PC-3 (cell line): ENCODE data around the gene SAMD13. TPM values are rescaled to one million over a fixed set of nuclear protein-coding genes. Genes with fewer than 3 reads are reported as not detected.

ENCODE experiments used
- ATAC-seq: fragments of 200-7000 bp; cut with Tn5 transposase; 2 replicates; pipeline ENCODE4 v1.9.1; 2020; ENCODE audit warnings: mild to moderate bottlenecking, moderate library complexity
- BruUV-seq: library from RNA; stranded (reverse); fragments of 400-500 nt; replicated peaks from 2 replicates; lab custom pipeline; 2021; lab: Mats Ljungman, UMichigan
- CTCF ChIA-PET: fragments of 300-600 bp; sonication (Branson Sonifier 250); formaldehyde crosslinking; loops from one replicate; lab custom pipeline; 2022; ENCODE audit warnings: antibody characterized with exemption; lab: Charles Lee
- POLR2A ChIA-PET: fragments of 300-600 bp; sonication (Branson Sonifier 250); formaldehyde crosslinking; loops from one replicate; lab custom pipeline; 2022; ENCODE audit warnings: antibody characterized with exemption; ENCODE audit not compliant: unreplicated experiment; lab: Charles Lee
- DNase-seq: peaks from one replicate; pipeline ENCODE4 v3.0.0-alpha.2; 2015
- H2AFZ ChIP-seq: fragments of 300-600 bp; sonication (generic); 2 replicates; pipeline ENCODE4 v1.6.0; 2016; ENCODE audit warnings: antibody characterized with exemption, low read length
- H3F3A ChIP-seq: fragments of 300-600 bp; sonication (generic); one replicate; pipeline ENCODE4 v1.6.0; 2017; ENCODE audit warnings: antibody characterized with exemption, low read length, control low read depth, mild to moderate bottlenecking; ENCODE audit not compliant: unreplicated experiment
- H3K27ac ChIP-seq: fragments of 300-600 bp; sonication (generic); 2 replicates; pipeline ENCODE4 v1.5.1; 2016; ENCODE audit warnings: mild to moderate bottlenecking, low read length
- H3K27me3 ChIP-seq: fragments of 300-600 bp; sonication (generic); 2 replicates; pipeline ENCODE4 v1.6.1; 2016; ENCODE audit warnings: low read length, mixed read lengths
- H3K36me3 ChIP-seq: fragments of 300-600 bp; sonication (generic); 2 replicates; pipeline ENCODE4 v1.6.1; 2016; ENCODE audit warnings: low read depth, mixed run types, low read length, mixed read lengths
- H3K4me1 ChIP-seq: fragments of 300-600 bp; sonication (generic); 2 replicates; pipeline ENCODE4 v1.5.1; 2016; ENCODE audit warnings: low read length; ENCODE audit not compliant: insufficient read depth
- H3K4me2 ChIP-seq: fragments of 300-600 bp; sonication (generic); 2 replicates; pipeline ENCODE4 v1.6.0; 2016; ENCODE audit warnings: low read length
- H3K4me3 ChIP-seq: fragments of 300-600 bp; sonication (generic); 2 replicates; pipeline ENCODE4 v1.5.1; 2016; ENCODE audit warnings: mild to moderate bottlenecking, low read length, mixed read lengths
- H3K79me2 ChIP-seq: fragments of 300-600 bp; sonication (generic); 2 replicates; pipeline ENCODE4 v1.6.1; 2017; ENCODE audit warnings: low read length, mixed read lengths
- H3K9ac ChIP-seq: fragments of 300-600 bp; sonication (generic); 2 replicates; pipeline ENCODE4 v1.6.0; 2016; ENCODE audit warnings: mild to moderate bottlenecking, low read length
- H3K9me2 ChIP-seq: fragments of 300-600 bp; sonication (generic); replicated peaks from 2 replicates; pipeline ENCODE4 v1.6.1; 2016; ENCODE audit warnings: mixed run types, low read length, mixed read lengths
- H3K9me3 ChIP-seq: fragments of 300-600 bp; sonication (generic); 2 replicates; pipeline ENCODE4 v1.6.1; 2016; ENCODE audit warnings: low read length, mixed read lengths
- H4K20me1 ChIP-seq: fragments of 300-600 bp; sonication (generic); 2 replicates; pipeline ENCODE4 v1.6.1; 2016; ENCODE audit warnings: low read length, mixed read lengths
- EZH2 ChIP-seq: fragments of 300-600 bp; sonication (generic); IDR thresholded peaks from one replicate; pipeline ENCODE4 v1.6.1; 2017; ENCODE audit warnings: antibody characterized with exemption, mild to moderate bottlenecking, low read length; ENCODE audit not compliant: unreplicated experiment
- EZH2phosphoT487 ChIP-seq: fragments of 300-600 bp; sonication (generic); IDR thresholded peaks from 2 replicates; pipeline ENCODE4 v1.6.1; 2018; ENCODE audit warnings: mild to moderate bottlenecking, antibody characterized with exemption, low read length, borderline replicate concordance
- intact Hi-C: fragments of 100-400 bp; cut with micrococcal nuclease; formaldehyde crosslinking; loops from 2 replicates; pipeline ENCODE4 v1.9.0; 2023
- total RNA-seq: library from RNA; depleted of rRNA; stranded (reverse); fragments of >200 nt; gene quantifications from 2 replicates; pipeline ENCODE4 v1.2.3, GENCODE V29; 2014
- TF ChIP-seq, protein P1 (sequence below): fragments of 300-600 bp; sonication (generic); conservative IDR thresholded peaks from 2 replicates; pipeline ENCODE4 v1.5.1; 2017; ENCODE audit warnings: antibody characterized with exemption, low read depth, mild to moderate bottlenecking, low read length

The SAMD13 gene
- total RNA-seq, 1 experiment from 2014 or later = 1.1 TPM

DNA sequence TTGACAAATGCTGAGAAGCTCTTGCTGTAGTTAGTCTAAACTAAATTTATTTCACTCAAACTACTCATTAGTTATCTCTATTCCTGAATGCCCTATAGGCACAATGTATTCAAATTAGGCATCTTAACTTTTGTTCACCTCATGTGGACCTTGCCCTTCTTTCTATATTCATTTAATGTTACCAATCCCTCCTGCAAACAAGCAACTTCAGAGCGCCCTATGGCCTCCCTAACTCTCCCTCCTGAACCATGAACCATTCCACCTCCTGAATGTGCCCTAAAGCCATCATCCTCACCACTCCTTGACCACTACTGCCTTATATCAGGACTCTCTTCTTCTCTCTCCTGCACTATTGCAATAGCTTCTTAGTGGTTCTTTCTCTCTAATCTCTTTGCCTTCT lies 34.8 kb upstream of the SAMD13 start:
- intact Hi-C loops = no loop called here
- H3K27me3 ChIP-seq = no peaks in the 10 kb centered on the region
- no peak for TF ChIP-seq EZH2
- TF ChIP-seq EZH2phosphoT487 = no peak
- TF ChIP-seq, protein P1, sequence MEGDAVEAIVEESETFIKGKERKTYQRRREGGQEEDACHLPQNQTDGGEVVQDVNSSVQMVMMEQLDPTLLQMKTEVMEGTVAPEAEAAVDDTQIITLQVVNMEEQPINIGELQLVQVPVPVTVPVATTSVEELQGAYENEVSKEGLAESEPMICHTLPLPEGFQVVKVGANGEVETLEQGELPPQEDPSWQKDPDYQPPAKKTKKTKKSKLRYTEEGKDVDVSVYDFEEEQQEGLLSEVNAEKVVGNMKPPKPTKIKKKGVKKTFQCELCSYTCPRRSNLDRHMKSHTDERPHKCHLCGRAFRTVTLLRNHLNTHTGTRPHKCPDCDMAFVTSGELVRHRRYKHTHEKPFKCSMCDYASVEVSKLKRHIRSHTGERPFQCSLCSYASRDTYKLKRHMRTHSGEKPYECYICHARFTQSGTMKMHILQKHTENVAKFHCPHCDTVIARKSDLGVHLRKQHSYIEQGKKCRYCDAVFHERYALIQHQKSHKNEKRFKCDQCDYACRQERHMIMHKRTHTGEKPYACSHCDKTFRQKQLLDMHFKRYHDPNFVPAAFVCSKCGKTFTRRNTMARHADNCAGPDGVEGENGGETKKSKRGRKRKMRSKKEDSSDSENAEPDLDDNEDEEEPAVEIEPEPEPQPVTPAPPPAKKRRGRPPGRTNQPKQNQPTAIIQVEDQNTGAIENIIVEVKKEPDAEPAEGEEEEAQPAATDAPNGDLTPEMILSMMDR = no peak
- no peaks in the 10 kb centered on the region for H3K79me2 ChIP-seq
- H3K27ac ChIP-seq = no peak overlapping the region
- POLR2A ChIA-PET = no interaction called here
- no peaks in the 10 kb centered on the region for H3K9me3 ChIP-seq
- ATAC-seq (no peak), DNase-seq (no peak)
- H3K9me2 ChIP-seq = no peaks in the 10 kb centered on the region
- no peaks in the 10 kb centered on the region for H3F3A ChIP-seq
- H2AFZ ChIP-seq = no peak overlapping the region
- no peaks in the 10 kb centered on the region for H4K20me1 ChIP-seq
- H3K4me1 ChIP-seq = peaks cover 9% of the 10 kb centered on the region
- H3K9ac ChIP-seq = no peak overlapping the region
- no peak overlapping the region for H3K4me3 ChIP-seq
- no peak overlapping the region for H3K4me2 ChIP-seq
- no TSS peak for BruUV-seq
- CTCF ChIA-PET = no interaction called here
- no peaks in the 10 kb centered on the region for H3K36me3 ChIP-seq

DNA sequence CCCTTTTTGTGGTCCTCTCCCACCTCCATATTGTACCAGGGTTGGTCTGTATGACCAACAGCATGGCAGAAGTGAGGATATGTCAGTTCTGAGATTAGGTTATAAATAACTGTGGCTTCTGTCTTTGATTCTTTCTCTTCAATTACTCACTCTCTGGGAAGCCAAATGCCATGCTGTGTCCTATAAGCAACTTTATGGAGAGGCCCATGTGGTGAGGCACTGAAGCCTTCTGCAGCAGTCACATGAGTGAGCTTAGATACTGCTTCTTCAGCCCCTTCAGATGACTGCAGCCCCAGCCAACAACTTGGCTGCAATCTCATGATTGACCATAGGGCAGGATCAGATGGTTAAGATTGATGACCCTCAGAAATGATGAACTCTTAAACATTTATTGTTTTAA lies 34.0 kb upstream of the SAMD13 start:
- Histone ChIP-seq H3K27me3 (no peaks in the 10 kb centered on the region), H3K9me2 (no peaks in the 10 kb centered on the region), H3K4me2 (no peak overlapping the region), H3K9ac (no peak overlapping the region), H3F3A (no peaks in the 10 kb centered on the region), H4K20me1 (no peaks in the 10 kb centered on the region), H2AFZ (no peak overlapping the region), H3K79me2 (no peaks in the 10 kb centered on the region), H3K27ac (no peak overlapping the region), H3K9me3 (no peaks in the 10 kb centered on the region), H3K4me1 (peaks cover 17% of the 10 kb centered on the region), H3K36me3 (no peaks in the 10 kb centered on the region), H3K4me3 (no peak overlapping the region)
- ChIA-PET CTCF (no interaction called here), POLR2A (no interaction called here)
- BruUV-seq = no TSS peak
- DNase-seq (no peak), ATAC-seq (no peak)
- TF ChIP-seq EZH2 (no peak), EZH2phosphoT487 (no peak)
- TF ChIP-seq, protein P1 = no peak
- intact Hi-C loops = no loop called here

DNA sequence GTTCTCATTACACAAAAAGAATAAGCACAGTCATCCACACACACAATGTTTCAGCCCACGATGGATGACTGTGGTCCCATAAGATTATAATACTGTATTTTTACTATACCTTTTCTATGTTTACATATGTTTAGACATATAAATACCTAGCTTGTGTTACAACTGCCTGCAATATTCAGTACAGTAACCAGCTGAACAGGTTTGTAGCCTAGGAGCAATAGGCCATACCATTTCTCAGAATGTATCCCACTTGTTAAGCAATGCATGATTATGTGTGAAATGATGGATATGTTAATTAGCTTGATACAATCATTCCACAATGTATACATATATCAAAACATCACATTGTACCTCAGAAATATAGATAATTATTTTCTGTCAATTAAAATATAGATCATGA lies 33.2 kb upstream of the SAMD13 start:
- Histone ChIP-seq H4K20me1 (no peaks in the 10 kb centered on the region), H3K9me2 (no peaks in the 10 kb centered on the region), H3K9me3 (no peaks in the 10 kb centered on the region), H3K9ac (no peak overlapping the region), H3K4me3 (no peak overlapping the region), H2AFZ (no peak overlapping the region), H3K79me2 (no peaks in the 10 kb centered on the region), H3K4me2 (no peak overlapping the region), H3K27me3 (no peaks in the 10 kb centered on the region), H3K36me3 (no peaks in the 10 kb centered on the region), H3K27ac (no peak overlapping the region), H3K4me1 (peaks cover 23% of the 10 kb centered on the region), H3F3A (no peaks in the 10 kb centered on the region)
- intact Hi-C loops = no loop called here
- POLR2A ChIA-PET = no interaction called here
- ATAC-seq (no peak), DNase-seq (peak; percentile 44)
- CTCF ChIA-PET = no interaction called here
- no TSS peak for BruUV-seq
- TF ChIP-seq EZH2 (no peak), EZH2phosphoT487 (no peak)
- TF ChIP-seq, protein P1 = no peak
